IgD-negative memory B cell (primary cell): ENCODE data around the gene BRD1. TPM values are rescaled to one million over a fixed set of nuclear protein-coding genes. Genes with fewer than 3 reads are reported as not detected.
"Not testable (repeated sequence)": the region's sequence is repeated elsewhere in the genome, so short reads cannot be mapped to it uniquely, and the experiment has no call there.

Experiments
- H3K27ac Mint-ChIP-seq, 3 donors: one replicate each; pipeline ENCODE4 v1.8.0; 2020 to 2022; ENCODE audit warnings: mild to moderate bottlenecking in 3 of 3, mixed read lengths in 3 of 3, moderate library complexity in 1 of 3
- H3K27me3 Mint-ChIP-seq: one replicate; pipeline ENCODE4 v1.8.0; 2021; ENCODE audit warnings: mixed read lengths
- H3K36me3 Mint-ChIP-seq: one replicate; pipeline ENCODE4 v1.8.0; 2020; ENCODE audit warnings: mild to moderate bottlenecking, mixed read lengths
- H3K4me1 Mint-ChIP-seq, 3 donors: one replicate each; pipeline ENCODE4 v1.8.0; 2020 to 2022; ENCODE audit warnings: mixed read lengths in 3 of 3, mild to moderate bottlenecking in 1 of 3
- H3K4me3 Mint-ChIP-seq, 4 donors: one replicate each; pipeline ENCODE4 v1.8.0; 2020 to 2022; ENCODE audit warnings: mild to moderate bottlenecking in 4 of 4, mixed read lengths in 4 of 4, moderate library complexity in 3 of 4
- H3K9me3 Mint-ChIP-seq, 3 donors: one replicate each; pipeline ENCODE4 v1.8.0; 2020 to 2021; ENCODE audit warnings: mixed read lengths in 3 of 3, mild to moderate bottlenecking in 1 of 3
- polyA plus RNA-seq: library from polyadenylated mRNA; unstranded; fragments of 300-500 nt; fragmentation: Illumina TruSeq; gene quantifications from one replicate; pipeline ENCODE4 v1.2.3, GENCODE V29; 2021

BRD1 gene
- polyA plus RNA-seq, 1 donor from 2014 or later = 3.1 TPM

GRCh38 chr22:49861642-49862495, 34.2 kb upstream of the BRD1 start:
- Mint-ChIP-seq H3K36me3 (peaks cover 12% of the 10 kb centered on the region), H3K27me3 (no peaks in the 10 kb centered on the region), H3K4me3 (no peak overlapping the region), H3K4me1 (peaks cover 6 to 21% (median 15%) of the 10 kb centered on the region in 3 donors), H3K27ac (peak overlapping the region in 2 of 3 donors; percentile 57 to 67), H3K9me3 (peaks cover 3 to 15% (median 5%) of the 10 kb centered on the region in 3 donors)

GRCh38 chr22:49858827-49859226, 31.2 kb upstream of the BRD1 start:
- Mint-ChIP-seq H3K4me3 (peak overlapping the region in 1 of 4 donors; percentile 61), H3K9me3 (no peaks in the 10 kb centered on the region), H3K27me3 (no peaks in the 10 kb centered on the region), H3K27ac (peak overlapping the region in 1 of 3 donors; percentile 1), H3K36me3 (peaks cover 1% of the 10 kb centered on the region), H3K4me1 (peaks cover 25 to 31% (median 27%) of the 10 kb centered on the region in 3 donors)

DNA sequence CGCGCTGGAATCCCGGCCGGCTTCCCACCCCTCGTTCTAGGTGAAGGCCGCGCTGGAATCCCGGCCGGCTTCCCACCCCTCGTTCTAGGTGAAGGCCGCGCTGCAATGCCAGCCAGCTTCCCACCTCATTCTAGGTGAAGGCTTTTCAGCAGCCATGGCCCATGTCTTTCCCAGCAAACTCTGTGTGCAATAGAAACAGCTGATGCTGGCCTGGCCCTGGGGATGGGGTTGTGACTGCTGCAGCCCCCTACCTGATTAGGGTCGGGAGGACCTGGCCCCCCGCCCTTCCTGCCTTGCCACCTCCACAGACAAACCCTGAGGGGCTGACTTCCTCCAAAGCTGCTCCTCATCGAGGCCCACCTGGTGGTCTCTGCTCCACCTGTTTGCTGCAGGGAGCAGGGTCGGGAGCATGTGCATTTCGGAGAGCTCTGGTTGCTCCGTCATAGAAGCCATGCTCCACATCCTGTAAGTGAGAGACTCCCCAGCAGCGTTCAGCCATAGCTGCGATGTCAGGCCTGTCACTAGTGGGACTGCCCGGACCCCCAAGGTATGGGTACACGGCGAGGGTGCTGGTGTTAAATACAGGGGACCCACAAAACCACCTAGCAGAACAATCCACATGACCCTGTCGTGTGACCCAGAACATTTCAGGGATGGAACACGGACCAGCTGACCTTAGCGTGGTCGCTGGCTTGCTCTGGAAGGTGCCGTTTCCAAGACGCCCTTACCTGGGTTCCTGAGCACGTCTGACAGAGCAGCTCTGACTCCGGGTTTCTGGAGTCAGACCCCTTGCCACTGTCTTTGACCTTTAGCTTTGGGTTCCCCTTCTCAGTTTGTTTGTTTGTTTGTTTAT, 29.3 kb upstream of the BRD1 start:
- Mint-ChIP-seq H3K4me3 (peak overlapping the region in 2 of 4 donors; percentile 12 to 66), H3K27me3 (peaks cover under 1% of the 10 kb centered on the region), H3K27ac (peak overlapping the region in 1 of 3 donors; percentile 48), H3K4me1 (peaks cover 27 to 28% (median 28%) of the 10 kb centered on the region in 3 donors), H3K9me3 (no peaks in the 10 kb centered on the region), H3K36me3 (peaks cover 1% of the 10 kb centered on the region)

- Mint-ChIP-seq H3K9me3 (peaks cover 0 to 1% (median 0%) of the 10 kb centered on the region in 3 donors), H3K36me3 (peaks cover 1% of the 10 kb centered on the region), H3K27ac (peak overlapping the region in 1 of 3 donors; percentile 77), H3K4me3 (peak overlapping the region in 3 of 4 donors; percentile 71 to 97 (median 76)), H3K4me1 (peaks cover 24 to 28% (median 26%) of the 10 kb centered on the region in 3 donors), H3K27me3 (peaks cover 3% of the 10 kb centered on the region)
These were observed 28.7 kb upstream of the BRD1 start for GRCh38 chr22:49856343-49856742.

DNA sequence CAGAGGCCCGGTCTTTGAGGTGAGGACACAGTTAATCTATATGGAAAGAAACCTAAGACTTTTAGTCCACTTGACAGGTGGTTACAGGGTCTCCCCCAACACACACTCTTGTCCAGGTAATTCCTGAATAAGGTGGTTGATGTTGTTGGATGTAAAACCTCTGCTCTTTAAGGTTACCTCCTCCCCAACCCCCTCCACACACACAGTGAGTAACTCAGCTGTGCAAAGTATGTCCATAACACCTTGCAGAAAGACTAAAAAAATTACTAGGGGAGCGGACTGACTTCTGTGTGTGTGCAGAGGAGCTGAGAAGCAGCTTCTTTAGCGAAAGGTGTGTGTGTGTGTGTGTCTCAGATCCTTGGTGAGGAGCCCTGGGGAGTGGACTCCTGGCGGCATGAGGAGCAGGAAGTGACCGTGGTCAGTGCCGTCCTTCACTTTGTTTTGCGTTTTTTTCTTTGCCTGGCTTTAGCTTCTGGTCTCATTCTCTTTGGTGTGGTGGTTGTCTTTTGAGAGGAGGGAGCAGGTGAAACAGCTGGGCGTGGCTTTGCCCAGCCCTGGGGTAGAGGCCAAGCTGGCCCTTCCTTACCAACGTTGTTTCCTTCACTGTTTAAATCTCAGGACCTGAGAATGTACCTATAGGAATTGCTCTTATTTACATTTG, 27.7 kb upstream of the BRD1 start:
- Mint-ChIP-seq H3K4me1 (peaks cover 24 to 33% (median 24%) of the 10 kb centered on the region in 3 donors), H3K9me3 (peaks cover 0 to 1% (median 0%) of the 10 kb centered on the region in 3 donors), H3K4me3 (peak overlapping the region; percentile 57 to 97 (median 88)), H3K27ac (peak overlapping the region in 2 of 3 donors; percentile 77 to 92), H3K36me3 (peaks cover 1% of the 10 kb centered on the region), H3K27me3 (peaks cover 9% of the 10 kb centered on the region)

DNA sequence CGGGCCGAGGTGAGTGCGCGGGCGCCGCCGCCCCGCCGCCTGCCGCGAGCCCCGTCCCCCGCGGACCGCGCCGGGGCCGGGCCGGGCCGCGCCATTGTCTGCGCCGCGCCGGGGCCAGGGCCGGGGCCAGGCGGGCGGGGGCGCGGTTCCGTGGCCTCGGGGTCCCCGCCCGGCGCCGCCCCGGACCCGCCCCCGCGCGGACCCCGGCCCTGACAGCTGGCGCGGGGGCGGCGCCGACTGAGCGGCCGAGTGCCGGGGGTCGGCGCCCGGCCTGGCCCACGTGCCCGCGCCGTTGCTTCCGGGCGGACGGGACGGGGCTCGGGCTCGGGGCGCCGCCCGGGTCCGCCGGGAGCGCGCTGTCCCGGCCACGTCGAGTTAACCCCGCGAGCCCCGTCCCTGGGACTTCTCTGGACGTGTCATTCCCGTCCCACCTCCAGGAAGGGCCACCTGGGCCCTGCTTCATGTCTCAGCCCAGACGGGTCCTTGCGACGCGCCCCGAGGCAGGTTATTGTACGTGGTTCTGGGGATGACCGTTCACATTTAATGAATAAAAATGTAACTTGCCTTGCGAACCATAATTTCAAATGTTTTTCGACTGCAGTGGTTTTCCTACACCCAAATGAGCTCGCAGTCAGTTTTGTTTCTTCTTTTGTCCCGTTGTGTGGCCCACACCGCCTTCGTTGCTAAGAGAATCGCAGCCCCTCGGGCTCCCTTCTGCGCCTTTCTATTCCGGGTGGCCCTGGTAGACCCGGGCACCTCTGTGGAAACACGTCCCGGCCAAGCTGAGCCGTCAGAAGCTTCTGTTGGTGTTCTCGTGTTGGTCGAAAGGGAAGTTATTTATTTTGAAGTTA, 26.5 kb upstream of the BRD1 start:
- peaks cover 23 to 32% (median 24%) of the 10 kb centered on the region in 3 donors for H3K4me1 Mint-ChIP-seq
- peak overlapping the region; percentile 88 to 97 (median 95) for H3K4me3 Mint-ChIP-seq
- H3K9me3 Mint-ChIP-seq = peaks cover 0 to 1% (median 0%) of the 10 kb centered on the region in 3 donors
- H3K27me3 Mint-ChIP-seq = peaks cover 14% of the 10 kb centered on the region
- peak overlapping the region; percentile 28 to 92 (median 89) for H3K27ac Mint-ChIP-seq
- peaks cover 1% of the 10 kb centered on the region for H3K36me3 Mint-ChIP-seq

GRCh38 chr22:49852898-49853894, 25.5 kb upstream of the BRD1 start, which contains the start of gene ZBED4:
TSS of gene ZBED4 (plus strand) at chr22:49853844. CDS start at chr22:49883663, 29,819 bp downstream.
- H3K36me3 Mint-ChIP-seq = no peaks in the 10 kb centered on the region
- peak within 1 kb of the TSS; percentile 88 to 97 (median 95) for H3K4me3 Mint-ChIP-seq
- H3K27ac Mint-ChIP-seq = peak within 1 kb of the TSS; percentile 77 to 92 (median 89)
- H3K9me3 Mint-ChIP-seq = peaks cover 0 to 1% (median 0%) of the 10 kb centered on the region in 3 donors
- peaks cover 22 to 28% (median 22%) of the 10 kb centered on the region in 3 donors for H3K4me1 Mint-ChIP-seq
- peaks cover 14% of the 10 kb centered on the region for H3K27me3 Mint-ChIP-seq

DNA sequence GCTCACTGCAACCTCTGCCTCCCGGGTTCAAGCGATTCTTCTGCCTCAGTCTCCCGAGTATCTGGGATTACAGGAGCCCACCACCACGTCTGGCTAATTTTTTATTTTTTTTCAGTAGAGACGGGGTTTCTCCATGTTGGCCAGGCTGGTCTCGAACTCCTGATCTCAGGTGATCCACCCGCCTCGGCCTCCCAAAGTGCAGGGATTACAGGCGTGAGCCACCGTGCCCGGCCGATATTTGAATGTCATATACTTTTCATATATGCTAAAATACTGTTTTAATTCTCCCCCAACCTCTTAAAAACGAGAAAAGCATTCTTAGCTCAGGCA, 24.9 kb upstream of the BRD1 start:
- H3K36me3 Mint-ChIP-seq, H3K9me3 Mint-ChIP-seq: not testable (repeated sequence)
- peaks cover 18% of the 10 kb centered on the region for H3K27me3 Mint-ChIP-seq
- H3K27ac Mint-ChIP-seq = peak overlapping the region in 2 of 3 donors; percentile 73 to 77
- peak overlapping the region; percentile 69 to 89 (median 80) for H3K4me3 Mint-ChIP-seq
- peaks cover 21 to 28% (median 22%) of the 10 kb centered on the region in 3 donors for H3K4me1 Mint-ChIP-seq

- Mint-ChIP-seq H3K4me1 (peaks cover 20 to 31% (median 21%) of the 10 kb centered on the region in 3 donors), H3K9me3 (peaks cover 0 to 1% (median 0%) of the 10 kb centered on the region in 3 donors), H3K27ac (peak overlapping the region in 1 of 3 donors; percentile 92), H3K36me3 (no peaks in the 10 kb centered on the region), H3K27me3 (peaks cover 26% of the 10 kb centered on the region), H3K4me3 (peak overlapping the region; percentile 58 to 78 (median 68))
These were observed 23.5 kb upstream of the BRD1 start for GRCh38 chr22:49850959-49851802.

DNA sequence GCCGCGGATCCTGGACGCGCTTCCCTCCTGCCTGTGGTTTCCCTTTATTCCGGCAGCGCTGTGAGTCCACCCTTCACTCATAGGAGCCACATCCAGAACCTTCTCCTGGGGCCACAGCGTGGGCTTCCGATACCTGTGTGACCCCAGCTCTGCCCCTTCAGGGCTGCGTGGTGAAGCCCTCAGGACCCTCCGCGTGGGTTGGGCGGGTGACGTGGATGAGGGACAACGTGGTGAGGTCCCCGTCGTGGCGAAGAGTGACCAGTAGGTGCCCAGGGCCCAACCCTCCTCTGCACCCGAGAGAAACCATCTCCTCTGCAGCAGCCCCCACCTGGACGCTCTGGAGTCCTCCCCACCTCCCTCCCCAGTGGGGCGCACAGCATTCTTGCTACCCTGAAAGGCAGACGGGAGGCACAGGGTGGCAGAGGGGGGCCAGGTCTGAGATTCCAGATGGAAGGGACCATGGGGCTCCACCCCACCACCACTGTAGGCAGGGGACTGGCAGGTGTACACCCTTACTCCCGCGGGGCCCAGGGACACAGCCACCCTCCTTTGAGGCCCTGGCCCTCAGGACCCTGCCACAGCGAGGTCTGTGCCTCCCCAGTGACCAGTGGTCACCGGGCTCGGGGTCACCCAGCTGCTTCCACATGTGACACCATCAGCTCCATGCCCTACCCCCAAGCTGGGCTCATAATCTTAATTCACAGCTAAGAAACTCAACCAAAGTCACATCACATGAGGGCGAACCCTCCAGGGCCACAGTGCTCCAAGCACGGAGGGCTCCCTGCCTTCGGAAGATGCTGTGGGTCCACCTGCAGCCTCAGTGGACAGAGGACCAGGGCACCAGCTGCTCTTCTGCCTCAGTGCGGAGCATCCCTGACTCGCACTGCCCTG, 22.6 kb upstream of the BRD1 start:
- Mint-ChIP-seq H3K27ac (peak overlapping the region in 1 of 3 donors; percentile 92), H3K4me3 (peak overlapping the region; percentile 63 to 76 (median 66)), H3K27me3 (peaks cover 30% of the 10 kb centered on the region), H3K9me3 (peaks cover 0 to 1% (median 0%) of the 10 kb centered on the region in 3 donors), H3K4me1 (peaks cover 11 to 22% (median 11%) of the 10 kb centered on the region in 3 donors), H3K36me3 (no peaks in the 10 kb centered on the region)
